Heart right ventricle (tissue), 16 donors: Measurements from ENCODE around the gene ADD2. TPM values are rescaled to one million over a fixed set of nuclear protein-coding genes. Genes with fewer than 3 reads are reported as not detected.

ENCODE experiments used
- ATAC-seq, 8 donors: fragments of 200-7000 bp; cut with Tn5 transposase; one replicate each; pipeline ENCODE4 v1.9.1; 2020; ENCODE audit warnings: mild to moderate bottlenecking in 8 of 8, moderate library complexity in 8 of 8, moderate number of reproducible peaks in 1 of 8
- DNase-seq, 2 donors: peaks; one replicate each; pipeline ENCODE4 v3.0.0-alpha.2; 2020
- H3K27ac ChIP-seq, 10 donors: fragments of 200-600 bp; sonication (generic) in 2 of 10; one replicate each; pipeline versions ENCODE4 v1.5.0 to v1.8.0; 2020 to 2022; ENCODE audit warnings: mild to moderate bottlenecking in 3 of 10
- H3K27me3 ChIP-seq, 7 donors: fragments of 200-600 bp; one replicate each; pipeline ENCODE4 v1.8.0; 2021 to 2022; ENCODE audit warnings: mild to moderate bottlenecking in 2 of 7
- H3K36me3 ChIP-seq, 9 donors: fragments of 200-600 bp; sonication (generic) in 1 of 9; one replicate each; pipeline versions ENCODE4 v1.5.0 to v1.8.0; 2020 to 2022; ENCODE audit warnings: mild to moderate bottlenecking in 2 of 9
- H3K4me1 ChIP-seq, 9 donors: fragments of 200-600 bp; sonication (generic) in 1 of 9; one replicate each; pipeline versions ENCODE4 v1.5.0 to v1.8.0; 2020 to 2022; ENCODE audit warnings: mild to moderate bottlenecking in 4 of 9
- H3K4me3 ChIP-seq, 10 donors: fragments of 200-600 bp; sonication (generic) in 2 of 10; one replicate each; pipeline versions ENCODE4 v1.5.0 to v1.8.0; 2020 to 2022; ENCODE audit warnings: mild to moderate bottlenecking in 7 of 10, moderate library complexity in 2 of 10
- H3K9me3 ChIP-seq, 11 donors: fragments of 200-600 bp in 10 of 11; sonication (generic) in 2 of 11; one replicate each; pipeline versions ENCODE4 v1.5.0 to v1.8.0; 2013 to 2022; ENCODE audit warnings: mild to moderate bottlenecking in 2 of 11, control low read depth in 1 of 11, moderate library complexity in 1 of 11
- CTCF ChIP-seq, 9 donors: fragments of 200-600 bp; sonication (generic) in 2 of 9; IDR thresholded peaks; one replicate each; pipeline versions ENCODE4 v1.5.0 to v1.8.0; 2021 to 2022; ENCODE audit warnings: antibody characterized with exemption in 9 of 9, mild to moderate bottlenecking in 5 of 9, moderate library complexity in 1 of 9
- WGBS, 2 donors: extraction: QIAGEN DNeasy Blood & Tissue Kit; methylation state at CpG; one replicate each; pipeline ENCODE4 v1.1.7; 2013; ENCODE audit warnings: inconsistent platforms in 1 of 2; 5-methylcytosine and 5-hydroxymethylcytosine counted together
- intact Hi-C, 10 donors: fragments of 100-400 bp; cut with DNase I; formaldehyde crosslinking; loops; one replicate each; pipeline versions ENCODE4 v1.11.1 to v1.14.2; 2022
- polyA plus RNA-seq, 2 donors: library from polyadenylated mRNA; stranded (reverse); fragments of 200-250 nt; gene quantifications; one replicate each; pipeline ENCODE4 v1.2.3, GENCODE V29; 2013
- total RNA-seq, 10 donors: library from RNA; stranded (reverse); fragmentation: NEBNext Ultra II Directional in 3 of 10; extraction: Animal tissue kit (Norgen Biotek cat#: 25700) in 3 of 10; gene quantifications; one replicate each; pipeline versions ENCODE4 v1.2.1 to v1.2.4, GENCODE V29; 2021 to 2023
- donor health status: Arrhythmogenic right ventricular cardiomyopathy.
- donor health status: ischemic (EF 13 %, LVEDD 7.1; RV severe dilation, severe dysfunction).
- donor health status: healthy with polysubstance abuse.
- donor health status: DM: no; HTN: yes; CAD: no.
- donor health status: DM: no; HTN: no; CAD: no.
- donor health status: ischemic (EF 25% LVEDD 6.9; RV normal size, moderate dysfunction).
- donor health status: ischemic (EF 25% LVEDD 5.7; RV mildly dilated, moderate dysfunction).
- donor health status: healthy.
- donor health status: DM: yes; HTN: yes; CAD: no.
- donor health status: Ischemic cardiomyopathy.
- donor health status: ischemic (EF 35%, LVEDD 5.7; RV mildly dilated, moderate dysfunction).
- donor health status: nonischemic (EF 11% LVEDD 7.7; RV severe dilation, severe dysfunction).
- donor health status: DM: yes; HTN: yes; CAD: no.
- donor health status: PGD.
- donor health status: ischemic (EF 29% LVEDD 5.4; RV normal size, mild dysfunction).
- donor health status: nonischemic (EF 23%, LVEDD 6.1; RV moderate dilation, normal function).

Gene ADD2
- total and polyA plus RNA-seq, 12 donors: 0.16 to 5.7 (median 2.2) TPM

- H3K27me3 ChIP-seq: peaks cover 0 to 74% (median 41%) of the 10 kb centered on the region in 7 donors
Measured at GRCh38 chr2:70765507-70765906, 2.5 kb downstream of the ADD2 start.

GRCh38 chr2:70759446-70759845, 8.6 kb downstream of the ADD2 start:
- no peak for TF ChIP-seq CTCF (IDR thresholded peaks at IDR 0.05)
- H3K4me1 ChIP-seq: no peaks in the 10 kb centered on the region
- no peaks in the 10 kb centered on the region for H3K9me3 ChIP-seq
- ATAC-seq (no peak), DNase-seq (no peak)
- H3K27ac ChIP-seq: no peak overlapping the region
- intact Hi-C loops: no loop called here
- H3K36me3 ChIP-seq: no peaks in the 10 kb centered on the region
- H3K4me3 ChIP-seq: no peak overlapping the region
- peaks cover 0 to 33% (median 22%) of the 10 kb centered on the region in 7 donors for H3K27me3 ChIP-seq
- 83 to 88% methylated on average over 1 of the region's 1 CpG for WGBS, 2 donors

More at GRCh38 chr2:70765507-70765906, 2.5 kb downstream of the ADD2 start:
- no peak for TF ChIP-seq CTCF (IDR thresholded peaks at IDR 0.05)
- Histone ChIP-seq H3K4me3 (no peak overlapping the region), H3K4me1 (peaks cover 0 to 17% (median 14%) of the 10 kb centered on the region in 9 donors), H3K9me3 (no peaks in the 10 kb centered on the region), H3K36me3 (no peaks in the 10 kb centered on the region), H3K27ac (no peak overlapping the region)
- intact Hi-C loops: no loop called here
- DNase-seq (no peak), ATAC-seq (no peak)
- 86 to 90% methylated on average over 7 of the region's 7 CpGs for WGBS, 2 donors

- ATAC-seq (no peak), DNase-seq (no peak)
- H3K4me3 ChIP-seq: no peak overlapping the region
- TF ChIP-seq CTCF (IDR thresholded peaks at IDR 0.05): no peak
- H3K4me1 ChIP-seq: no peaks in the 10 kb centered on the region
- peaks cover 0 to 25% (median 22%) of the 10 kb centered on the region in 7 donors for H3K27me3 ChIP-seq
- no peaks in the 10 kb centered on the region for H3K36me3 ChIP-seq
- WGBS, 2 donors: 95 to 96% methylated on average over 7 of the region's 7 CpGs
- no peak overlapping the region for H3K27ac ChIP-seq
- intact Hi-C loops: no loop called here
- no peaks in the 10 kb centered on the region for H3K9me3 ChIP-seq
Measured at GRCh38 chr2:70757966-70758365, 10.0 kb downstream of the ADD2 start.

GRCh38 chr2:70757360-70757759, 10.6 kb downstream of the ADD2 start:
- DNase-seq (no peak), ATAC-seq (no peak)
- intact Hi-C loops: no loop called here
- Histone ChIP-seq H3K36me3 (no peaks in the 10 kb centered on the region), H3K4me3 (no peak overlapping the region), H3K27me3 (peaks cover 0 to 25% (median 18%) of the 10 kb centered on the region in 7 donors), H3K9me3 (no peaks in the 10 kb centered on the region), H3K4me1 (no peaks in the 10 kb centered on the region), H3K27ac (no peak overlapping the region)
- WGBS, 2 donors: 77 to 80% methylated on average over 4 of the region's 4 CpGs
- no peak for TF ChIP-seq CTCF (IDR thresholded peaks at IDR 0.05)
